ENCODE measurements around the gene WASF1.

- TF ChIP-seq CTCF (conservative IDR thresholded peaks at IDR 0.05; ENCODE audit: low read length) (no peak), EZH2phosphoT487 (IDR thresholded peaks at IDR 0.05; ENCODE audit: borderline replicate concordance) (no peak)
Observed at GRCh38 chr6:110063594-110064263, 115.7 kb downstream of the WASF1 start.
